Thyroid gland (tissue), 4 donors: ENCODE results near the gene GPR153. TPM values are rescaled to one million over a fixed set of nuclear protein-coding genes. Genes with fewer than 3 reads are reported as not detected.

Experiments
- DNase-seq, 2 donors: peaks; one replicate each; pipeline ENCODE4 v3.0.0-alpha.2; 2019
- H3K27ac ChIP-seq, 3 donors: fragments of 200-600 bp; sonication (generic); 1 replicate in 2 of 3; 2 replicates in 1 of 3; pipeline ENCODE4 v1.5.1; 2016 to 2019; ENCODE audit warnings: mild to moderate bottlenecking in 1 of 3, moderate library complexity in 1 of 3
- H3K27me3 ChIP-seq: fragments of 200-600 bp; sonication (generic); one replicate; pipeline ENCODE4 v1.5.1; 2019
- H3K36me3 ChIP-seq, 2 donors: fragments of 200-600 bp; sonication (generic); one replicate each; pipeline ENCODE4 v1.5.1; 2016 to 2019
- H3K4me1 ChIP-seq, 2 donors: fragments of 200-600 bp; sonication (generic); one replicate each; pipeline ENCODE4 v1.5.1; 2017 to 2019
- H3K4me3 ChIP-seq, 3 donors: fragments of 200-600 bp; sonication (generic); replicated peaks in 1 of 3; 1 replicate in 2 of 3; 2 replicates in 1 of 3; pipeline ENCODE4 v1.5.1; 2016; ENCODE audit warnings: mild to moderate bottlenecking in 1 of 3
- H3K9me3 ChIP-seq: fragments of 200-600 bp; sonication (generic); one replicate; pipeline ENCODE4 v1.5.1; 2017
- CTCF ChIP-seq, 6 experiments: fragments of 200-600 bp in 3 of 6; fragments of 450-650 bp in 3 of 6; sonication (generic) in 3 of 6; IDR thresholded peaks; one replicate each; pipeline ENCODE4 v1.5.1; 2016 to 2019; ENCODE audit warnings: antibody characterized with exemption in 6 of 6, mild to moderate bottlenecking in 2 of 6, inconsistent platforms in 1 of 6, moderate library complexity in 1 of 6
- POLR2A ChIP-seq, 2 donors: fragments of 450-650 bp; IDR thresholded peaks; one replicate each; pipeline ENCODE4 v1.6.1; 2017; ENCODE audit warnings: antibody characterized with exemption in 2 of 2, mild to moderate bottlenecking in 2 of 2, moderate library complexity in 1 of 2
- WGBS, 2 donors: methylation state at CpG; one replicate each; pipeline ENCODE4 v1.1.5; 2017; 5-methylcytosine and 5-hydroxymethylcytosine counted together
- intact Hi-C: fragments of 100-400 bp; cut with DNase I; formaldehyde crosslinking; loops from one replicate; pipeline ENCODE4 v1.15.1; 2023
- total RNA-seq, 4 donors: library from RNA; depleted of rRNA; stranded (reverse); fragments of >200 nt; gene quantifications; one replicate each; pipeline ENCODE4 v1.2.3, GENCODE V29; 2016

GPR153 gene
- total RNA-seq, 4 donors from 2014 or later, result 0.78 to 3.2 (median 1.5) TPM

- no peaks in the 10 kb centered on the region for H3K27me3 ChIP-seq
- intact Hi-C loops, result no loop called here
- H3K36me3 ChIP-seq, result no peaks in the 10 kb centered on the region
- no peak for DNase-seq
- TF ChIP-seq POLR2A (IDR thresholded peaks at IDR 0.05) (no peak), CTCF (IDR thresholded peaks at IDR 0.05) (no peak)
- no peak overlapping the region for H3K4me3 ChIP-seq
- no peak overlapping the region for H3K27ac ChIP-seq
- H3K9me3 ChIP-seq, result no peaks in the 10 kb centered on the region
- no peaks in the 10 kb centered on the region for H3K4me1 ChIP-seq
- WGBS, 2 donors, result 92 to 96% methylated on average over 14 to 15 of the region's 15 CpGs
These were observed 46.2 kb upstream of the GPR153 start for GRCh38 chr1:6307099-6307498.

- intact Hi-C loops, result no loop called here
- Histone ChIP-seq H3K27me3 (no peaks in the 10 kb centered on the region), H3K4me3 (no peak overlapping the region), H3K9me3 (no peaks in the 10 kb centered on the region), H3K36me3 (no peaks in the 10 kb centered on the region), H3K27ac (no peak overlapping the region), H3K4me1 (no peaks in the 10 kb centered on the region)
- 91 to 92% methylated on average over 14 to 15 of the region's 15 CpGs for WGBS, 2 donors
- DNase-seq, result no peak
- no peak for TF ChIP-seq CTCF (IDR thresholded peaks at IDR 0.05)
- no peak for TF ChIP-seq POLR2A (IDR thresholded peaks at IDR 0.05)
These were observed 42.6 kb upstream of the GPR153 start for GRCh38 chr1:6303397-6304012.

GRCh38 chr1:6302568-6302967 lies 41.7 kb upstream of the GPR153 start:
- Histone ChIP-seq H3K4me1 (no peaks in the 10 kb centered on the region), H3K9me3 (no peaks in the 10 kb centered on the region), H3K36me3 (no peaks in the 10 kb centered on the region), H3K4me3 (no peak overlapping the region), H3K27ac (no peak overlapping the region), H3K27me3 (no peaks in the 10 kb centered on the region)
- WGBS, 2 donors, result 83 to 87% methylated on average over 7 of the region's 7 CpGs
- intact Hi-C loops, result no loop called here
- no peak for DNase-seq
- TF ChIP-seq POLR2A (IDR thresholded peaks at IDR 0.05) (no peak), CTCF (IDR thresholded peaks at IDR 0.05) (no peak)

GRCh38 chr1:6301526-6301925 lies 40.6 kb upstream of the GPR153 start:
- intact Hi-C loops, result no loop called here
- no peak for TF ChIP-seq CTCF (IDR thresholded peaks at IDR 0.05)
- TF ChIP-seq POLR2A (IDR thresholded peaks at IDR 0.05), result no peak
- no peak overlapping the region for H3K27ac ChIP-seq
- no peaks in the 10 kb centered on the region for H3K36me3 ChIP-seq
- H3K4me3 ChIP-seq, result no peak overlapping the region
- DNase-seq, result no peak
- no peaks in the 10 kb centered on the region for H3K9me3 ChIP-seq
- WGBS, 2 donors, result 89 to 94% methylated on average over 6 to 8 of the region's 8 CpGs
- no peaks in the 10 kb centered on the region for H3K4me1 ChIP-seq
- H3K27me3 ChIP-seq, result no peaks in the 10 kb centered on the region

- intact Hi-C loops, result no loop called here
- 88 to 95% methylated on average over 28 to 32 of the region's 32 CpGs for WGBS, 2 donors
These were observed 39.6 kb upstream of the GPR153 start for GRCh38 chr1:6300342-6301048.

More at GRCh38 chr1:6300342-6301048, 39.6 kb upstream of the GPR153 start:
- no peaks in the 10 kb centered on the region for H3K9me3 ChIP-seq
- H3K27me3 ChIP-seq, result no peaks in the 10 kb centered on the region
- no peaks in the 10 kb centered on the region for H3K36me3 ChIP-seq
- no peak for TF ChIP-seq CTCF (IDR thresholded peaks at IDR 0.05)
- no peaks in the 10 kb centered on the region for H3K4me1 ChIP-seq
- DNase-seq, result no peak
- H3K4me3 ChIP-seq, result no peak overlapping the region
- no peak overlapping the region for H3K27ac ChIP-seq
